ENCODE measurements around the gene FDCSP.
"Not testable (repeated sequence)": the region's sequence is repeated elsewhere in the genome, so short reads cannot be mapped to it uniquely, and the experiment has no call there.

FDCSP gene

GRCh38 chr4:70239884-70240591 is 14.1 kb downstream of the FDCSP start:
- peak; percentile 57 for DNase-seq (ENCODE audit: low read depth)

GRCh38 chr4:70242297-70242696 is 16.4 kb downstream of the FDCSP start, which contains the start of gene CSN3:
CSN3 (plus strand) TSS chr4:70242597; CDS start chr4:70244820, 2,223 bp downstream.
- DNase-seq (ENCODE audit: low read depth), result not testable (repeated sequence)

GRCh38 chr4:70243091-70243490 is 17.2 kb downstream of the FDCSP start:
- DNase-seq (ENCODE audit: low read depth), result peak; percentile 14

- no peak for DNase-seq (ENCODE audit: low read depth)
Measured at GRCh38 chr4:70251250-70251944, 25.5 kb downstream of the FDCSP start.

GRCh38 chr4:70251945-70252277 is 26.0 kb downstream of the FDCSP start:
- DNase-seq (ENCODE audit: low read depth), result no peak

- peak; percentile 27 for DNase-seq (ENCODE audit: low read depth)
Measured at GRCh38 chr4:70269674-70270073, 43.8 kb downstream of the FDCSP start.

- no peak for DNase-seq (ENCODE audit: low read depth)
Measured at GRCh38 chr4:70277121-70277520, 51.2 kb downstream of the FDCSP start.

GRCh38 chr4:70280567-70280966 is 54.6 kb downstream of the FDCSP start:
- DNase-seq (ENCODE audit: low read depth), result no peak

Measured in iris pigment epithelial cell (primary cell).